Sigmoid colon (tissue), 3 donors: ENCODE results near the gene MLPH.

Experiments
- CTCF ChIP-seq, 4 experiments: fragments of 450-650 bp in 3 of 4; fragments of 200-600 bp in 1 of 4; IDR thresholded peaks; one replicate each; pipeline ENCODE4 v1.5.1; 2016 to 2019; ENCODE audit warnings: antibody characterized with exemption in 4 of 4, mild to moderate bottlenecking in 3 of 4, moderate library complexity in 2 of 4
- POLR2A ChIP-seq, 2 donors: fragments of 450-650 bp; IDR thresholded peaks; one replicate each; pipeline ENCODE4 v1.6.1; 2016; ENCODE audit warnings: antibody characterized with exemption in 2 of 2, mild to moderate bottlenecking in 2 of 2, moderate library complexity in 2 of 2

- TF ChIP-seq CTCF (IDR thresholded peaks at IDR 0.05) = no peak
- TF ChIP-seq POLR2A (IDR thresholded peaks at IDR 0.05) = no peak
These were observed 11.3 kb downstream of the MLPH start for GRCh38 chr2:237498341-237498740.
